ENCODE data around the gene MACROD2. TPM values are rescaled to one million over a fixed set of nuclear protein-coding genes. Genes with fewer than 3 reads are reported as not detected.
A peak's percentile ranks its signal among the peaks of the same experiment; 100 is the strongest.

The MACROD2 gene
- polyA plus RNA-seq, 1 donor (not counting 4 experiments of a cell fraction or from before 2014, with no cell fraction given) = 0.71 TPM

GRCh38 chr20:14550655-14551054 is 555.3 kb downstream of the MACROD2 start:
- Histone ChIP-seq H3K4me1 (ENCODE audit: control insufficient read depth, extremely low read depth, insufficient read depth, low read length) (peaks cover 12% of the 10 kb centered on the region), H3K27ac (ENCODE audit: control insufficient read depth, insufficient read depth, low read length) (no peak overlapping the region), H3K27me3 (ENCODE audit: control insufficient read depth, extremely low read depth, insufficient read depth, low read length) (no peaks in the 10 kb centered on the region), H4K20me1 (ENCODE audit: control insufficient read depth, extremely low read depth, insufficient read depth, low read length) (no peaks in the 10 kb centered on the region), H3K79me2 (ENCODE audit: control insufficient read depth, insufficient read depth, low read length) (no peaks in the 10 kb centered on the region), H3K9me3 (ENCODE audit: control insufficient read depth, low read depth, low read length) (no peaks in the 10 kb centered on the region), H2AFZ (ENCODE audit: control insufficient read depth, low read length) (no peak overlapping the region), H3K36me3 (ENCODE audit: control insufficient read depth in 2 of 2, extremely low read depth in 1 of 2, insufficient read depth in 2 of 2, low read length in 2 of 2) (no peaks in the 10 kb centered on the region), H3K4me3 (ENCODE audit: control insufficient read depth in 2 of 3, extremely low read depth in 1 of 3, insufficient read depth in 2 of 3, low read depth in 1 of 3, low read length in 3 of 3) (no peak overlapping the region), H3K9me1 (ENCODE audit: control insufficient read depth, extremely low read depth, insufficient read depth, low read length) (no peaks in the 10 kb centered on the region), H3K4me2 (ENCODE audit: control insufficient read depth, extremely low read depth, insufficient read depth, low read depth, low read length) (no peak overlapping the region), H3K9ac (ENCODE audit: control insufficient read depth, extremely low read depth, insufficient read depth, low read length) (no peak overlapping the region)
- dilution Hi-C loops (cut with MboI; ENCODE audit: extremely low pct_ligation_motif_present, low sequenced_read_pairs) = no loop called here
- TF ChIP-seq EZH2 (IDR thresholded peaks at IDR 0.05; ENCODE audit: low read length) (no peak), CTCF (optimal IDR thresholded peaks at IDR 0.05 in 1 of 3, IDR thresholded peaks at IDR 0.05 in 1 of 3, conservative IDR thresholded peaks at IDR 0.05 in 1 of 3; ENCODE audit: extremely low read depth in 1 of 3, insufficient read depth in 2 of 3, low read length in 3 of 3) (no peak)
- DNase-seq (ENCODE audit: low read depth, low spot score) (no peak), FAIRE-seq (no peak)

- peaks cover 23% of the 10 kb centered on the region for H3K4me1 ChIP-seq (ENCODE audit: control insufficient read depth, extremely low read depth, insufficient read depth, low read length)
- no peaks in the 10 kb centered on the region for H4K20me1 ChIP-seq (ENCODE audit: control insufficient read depth, extremely low read depth, insufficient read depth, low read length)
- FAIRE-seq (peak; percentile 64), DNase-seq (ENCODE audit: low read depth, low spot score) (no peak)
- H3K4me2 ChIP-seq (ENCODE audit: control insufficient read depth, extremely low read depth, insufficient read depth, low read depth, low read length) = no peak overlapping the region
- dilution Hi-C loops (cut with MboI; ENCODE audit: extremely low pct_ligation_motif_present, low sequenced_read_pairs) = no loop called here
- no peak for TF ChIP-seq EZH2 (IDR thresholded peaks at IDR 0.05; ENCODE audit: low read length)
- TF ChIP-seq CTCF (optimal IDR thresholded peaks at IDR 0.05 in 1 of 3, IDR thresholded peaks at IDR 0.05 in 1 of 3, conservative IDR thresholded peaks at IDR 0.05 in 1 of 3; ENCODE audit: extremely low read depth in 1 of 3, insufficient read depth in 2 of 3, low read length in 3 of 3) = no peak
- H2AFZ ChIP-seq (ENCODE audit: control insufficient read depth, low read length) = no peak overlapping the region
- no peaks in the 10 kb centered on the region for H3K27me3 ChIP-seq (ENCODE audit: control insufficient read depth, extremely low read depth, insufficient read depth, low read length)
- no peak overlapping the region for H3K9ac ChIP-seq (ENCODE audit: control insufficient read depth, extremely low read depth, insufficient read depth, low read length)
- H3K36me3 ChIP-seq (ENCODE audit: control insufficient read depth in 2 of 2, extremely low read depth in 1 of 2, insufficient read depth in 2 of 2, low read length in 2 of 2) = no peaks in the 10 kb centered on the region
- no peak overlapping the region for H3K4me3 ChIP-seq (ENCODE audit: control insufficient read depth in 2 of 3, extremely low read depth in 1 of 3, insufficient read depth in 2 of 3, low read depth in 1 of 3, low read length in 3 of 3)
- H3K79me2 ChIP-seq (ENCODE audit: control insufficient read depth, insufficient read depth, low read length) = no peaks in the 10 kb centered on the region
- H3K9me3 ChIP-seq (ENCODE audit: control insufficient read depth, low read depth, low read length) = no peaks in the 10 kb centered on the region
- H3K27ac ChIP-seq (ENCODE audit: control insufficient read depth, insufficient read depth, low read length) = no peak overlapping the region
- no peaks in the 10 kb centered on the region for H3K9me1 ChIP-seq (ENCODE audit: control insufficient read depth, extremely low read depth, insufficient read depth, low read length)
Observed at GRCh38 chr20:14553774-14554534, 558.6 kb downstream of the MACROD2 start.
